Smooth muscle cell (in vitro differentiated cells): Measurements from ENCODE around the gene NCOA5. TPM values are rescaled to one million over a fixed set of nuclear protein-coding genes. Genes with fewer than 3 reads are reported as not detected.

Experiments used
- DNase-seq: peaks from one replicate; lab custom pipeline; 2025; ENCODE audit not compliant: unreplicated experiment; lab: John Stamatoyannopoulos, UW
- H2AFZ ChIP-seq: fragments of 200-600 bp; sonication (generic); 2 replicates; pipeline ENCODE4 v1.6.0; 2016; ENCODE audit warnings: antibody characterized with exemption, low read depth, mild to moderate bottlenecking
- H3F3A ChIP-seq: fragments of 200-600 bp; sonication (generic); 2 replicates; pipeline ENCODE4 v1.6.0; 2017; ENCODE audit warnings: antibody characterized with exemption, low read depth
- H3K27ac ChIP-seq: fragments of 200-600 bp; sonication (generic); 2 replicates; pipeline ENCODE4 v1.5.1; 2016; ENCODE audit warnings: low read depth, mild to moderate bottlenecking
- H3K27me3 ChIP-seq: fragments of 200-600 bp; sonication (generic); 2 replicates; pipeline ENCODE4 v1.6.1; 2016; ENCODE audit warnings: low read depth, mild to moderate bottlenecking
- H3K36me3 ChIP-seq: fragments of 200-600 bp; sonication (generic); 2 replicates; pipeline ENCODE4 v1.5.1; 2016; ENCODE audit warnings: low read depth
- H3K4me1 ChIP-seq: fragments of 200-600 bp; sonication (generic); 2 replicates; pipeline ENCODE4 v1.5.1; 2016; ENCODE audit warnings: low read depth
- H3K4me2 ChIP-seq: fragments of 200-600 bp; sonication (generic); 2 replicates; pipeline ENCODE4 v1.6.0; 2016; ENCODE audit warnings: mild to moderate bottlenecking
- H3K4me3 ChIP-seq: fragments of 200-600 bp; sonication (generic); 2 replicates; pipeline ENCODE4 v1.5.1; 2016; ENCODE audit warnings: mild to moderate bottlenecking
- H3K79me2 ChIP-seq: fragments of 200-600 bp; sonication (generic); 2 replicates; pipeline ENCODE4 v1.6.0; 2016; ENCODE audit warnings: low read depth, mild to moderate bottlenecking
- H3K9ac ChIP-seq: fragments of 200-600 bp; sonication (generic); 2 replicates; pipeline ENCODE4 v1.6.0; 2016; ENCODE audit warnings: low read depth
- H3K9me3 ChIP-seq: fragments of 200-600 bp; sonication (generic); replicated peaks from 2 replicates; pipeline ENCODE4 v1.5.1; 2016; ENCODE audit warnings: low read depth
- H4K20me1 ChIP-seq: fragments of 200-600 bp; sonication (generic); 2 replicates; pipeline ENCODE4 v1.6.0; 2016; ENCODE audit warnings: low read depth
- WGBS: methylation state at CpG from one replicate; pipeline ENCODE4 v1.1.7; 2016; ENCODE audit warnings: low lambda C conversion rate; 5-methylcytosine and 5-hydroxymethylcytosine counted together
- polyA plus RNA-seq: library from polyadenylated mRNA; unstranded; fragments of >200 nt; fragmentation: Nextera tagmentation; extraction: Ambion mirVana; gene quantifications from 2 replicates; pipeline ENCODE4 v1.2.1, GENCODE V29; 2016
- total RNA-seq: library from RNA; depleted of rRNA; stranded (reverse); fragments of >200 nt; gene quantifications from 2 replicates; pipeline ENCODE4 v1.2.3, GENCODE V29; 2014
- TF ChIP-seq, protein P1 (sequence below): fragments of 200-600 bp; sonication (generic); IDR thresholded peaks from 2 replicates; pipeline ENCODE4 v1.5.1; 2017; ENCODE audit warnings: borderline replicate concordance, mild to moderate bottlenecking, antibody characterized with exemption; ENCODE audit not compliant: insufficient read depth, poor library complexity, severe bottlenecking

NCOA5 gene
- total and polyA plus RNA-seq, 2 experiments from 2014 or later = 8.3 to 11.4 TPM

DNA sequence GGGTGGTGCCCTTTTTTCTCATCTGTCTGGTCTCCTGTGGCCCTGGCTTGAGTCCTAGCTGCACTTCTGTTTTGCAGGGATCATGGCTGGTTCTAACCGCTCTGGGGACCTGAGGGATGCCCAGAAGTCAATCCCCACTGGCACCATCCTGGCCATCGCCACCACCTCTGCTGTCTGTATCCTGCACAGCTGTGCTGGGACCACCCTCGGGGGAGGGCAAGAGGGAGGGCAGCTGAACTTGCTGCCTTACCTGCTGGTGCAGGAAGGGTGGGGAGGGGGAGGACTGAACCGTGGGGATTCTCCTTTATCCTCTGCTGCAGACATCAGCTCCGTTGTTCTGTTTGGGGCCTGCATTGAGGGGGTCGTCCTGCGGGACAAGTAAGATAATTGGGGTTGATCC, 46.2 kb downstream of the NCOA5 start:
- no peaks in the 10 kb centered on the region for H3K36me3 ChIP-seq
- no peak overlapping the region for H3K27ac ChIP-seq
- no peaks in the 10 kb centered on the region for H4K20me1 ChIP-seq
- no peaks in the 10 kb centered on the region for H3F3A ChIP-seq
- peaks cover 2% of the 10 kb centered on the region for H3K27me3 ChIP-seq
- WGBS = 62% methylated on average over 7 of the region's 7 CpGs
- no peak overlapping the region for H3K4me3 ChIP-seq
- no peaks in the 10 kb centered on the region for H3K9me3 ChIP-seq
- TF ChIP-seq, protein P1, sequence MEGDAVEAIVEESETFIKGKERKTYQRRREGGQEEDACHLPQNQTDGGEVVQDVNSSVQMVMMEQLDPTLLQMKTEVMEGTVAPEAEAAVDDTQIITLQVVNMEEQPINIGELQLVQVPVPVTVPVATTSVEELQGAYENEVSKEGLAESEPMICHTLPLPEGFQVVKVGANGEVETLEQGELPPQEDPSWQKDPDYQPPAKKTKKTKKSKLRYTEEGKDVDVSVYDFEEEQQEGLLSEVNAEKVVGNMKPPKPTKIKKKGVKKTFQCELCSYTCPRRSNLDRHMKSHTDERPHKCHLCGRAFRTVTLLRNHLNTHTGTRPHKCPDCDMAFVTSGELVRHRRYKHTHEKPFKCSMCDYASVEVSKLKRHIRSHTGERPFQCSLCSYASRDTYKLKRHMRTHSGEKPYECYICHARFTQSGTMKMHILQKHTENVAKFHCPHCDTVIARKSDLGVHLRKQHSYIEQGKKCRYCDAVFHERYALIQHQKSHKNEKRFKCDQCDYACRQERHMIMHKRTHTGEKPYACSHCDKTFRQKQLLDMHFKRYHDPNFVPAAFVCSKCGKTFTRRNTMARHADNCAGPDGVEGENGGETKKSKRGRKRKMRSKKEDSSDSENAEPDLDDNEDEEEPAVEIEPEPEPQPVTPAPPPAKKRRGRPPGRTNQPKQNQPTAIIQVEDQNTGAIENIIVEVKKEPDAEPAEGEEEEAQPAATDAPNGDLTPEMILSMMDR = no peak
- H2AFZ ChIP-seq = no peak overlapping the region
- DNase-seq = no peak
- no peak overlapping the region for H3K4me2 ChIP-seq
- no peak overlapping the region for H3K9ac ChIP-seq
- H3K79me2 ChIP-seq = no peaks in the 10 kb centered on the region
- H3K4me1 ChIP-seq = no peaks in the 10 kb centered on the region

DNA sequence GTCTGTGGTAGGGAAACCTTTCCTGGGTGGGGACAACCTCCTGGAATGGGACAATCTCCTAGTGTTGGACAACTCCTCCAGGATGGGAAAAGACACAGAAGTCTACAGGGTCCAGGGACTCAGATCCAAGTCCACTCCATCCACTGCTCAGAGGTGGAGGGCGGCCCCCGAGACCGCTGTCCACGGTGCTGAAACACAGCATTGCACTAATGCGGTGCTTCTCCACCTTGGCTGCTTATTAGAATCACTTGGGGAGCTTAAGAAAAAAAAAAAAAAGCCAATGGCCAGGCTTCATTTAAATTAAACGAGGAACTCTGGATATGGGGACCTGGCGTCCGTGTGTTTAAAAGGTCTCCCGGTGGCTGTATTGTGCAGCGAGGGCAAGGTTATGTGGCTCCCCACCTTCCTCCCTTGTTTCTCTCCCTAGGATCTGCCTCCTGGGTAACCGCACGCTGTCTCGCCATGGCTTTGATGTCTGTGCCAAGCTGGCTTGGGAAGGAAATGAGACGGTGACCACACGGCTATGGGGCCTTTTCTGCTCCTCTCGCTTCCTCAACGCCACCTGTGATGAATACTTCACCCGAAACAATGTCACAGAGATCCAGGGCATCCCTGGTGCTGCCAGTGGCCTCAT, 48.7 kb downstream of the NCOA5 start:
- DNase-seq = peak; percentile 13
- H3K9ac ChIP-seq = no peak overlapping the region
- no peaks in the 10 kb centered on the region for H3K36me3 ChIP-seq
- no peaks in the 10 kb centered on the region for H3K4me1 ChIP-seq
- TF ChIP-seq, protein P1 = no peak
- H4K20me1 ChIP-seq = no peaks in the 10 kb centered on the region
- 37% methylated on average over 18 of the region's 18 CpGs for WGBS
- H3K4me3 ChIP-seq = no peak overlapping the region
- H3K27me3 ChIP-seq = peaks cover 8% of the 10 kb centered on the region
- H3K27ac ChIP-seq = no peak overlapping the region
- no peaks in the 10 kb centered on the region for H3K9me3 ChIP-seq
- H3K79me2 ChIP-seq = no peaks in the 10 kb centered on the region
- H2AFZ ChIP-seq = no peak overlapping the region
- no peaks in the 10 kb centered on the region for H3F3A ChIP-seq
- H3K4me2 ChIP-seq = no peak overlapping the region

DNA sequence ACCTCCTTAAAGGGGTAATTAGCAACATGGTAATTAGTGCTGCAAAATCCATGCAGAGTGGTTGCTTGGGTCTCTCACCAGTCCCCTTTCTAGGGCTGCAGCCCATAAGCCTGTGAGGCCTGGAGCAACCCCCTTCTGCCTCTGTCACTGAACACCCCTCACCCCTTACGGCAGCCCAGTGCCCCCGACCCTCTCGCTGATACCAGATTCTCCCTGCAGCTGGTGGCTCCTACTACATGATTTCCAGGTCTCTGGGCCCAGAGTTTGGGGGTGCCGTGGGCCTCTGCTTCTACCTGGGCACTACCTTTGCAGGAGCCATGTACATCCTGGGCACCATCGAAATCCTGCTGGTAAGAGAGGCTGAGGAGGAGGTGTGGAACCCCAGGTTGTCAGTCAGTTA, 52.7 kb downstream of the NCOA5 start:
- Histone ChIP-seq H3K9me3 (no peaks in the 10 kb centered on the region), H3K4me1 (no peaks in the 10 kb centered on the region), H3K27me3 (peaks cover 46% of the 10 kb centered on the region), H3K27ac (no peak overlapping the region), H4K20me1 (no peaks in the 10 kb centered on the region), H3K9ac (no peak overlapping the region), H3K4me2 (no peak overlapping the region), H2AFZ (no peak overlapping the region), H3K79me2 (no peaks in the 10 kb centered on the region), H3K36me3 (no peaks in the 10 kb centered on the region), H3K4me3 (no peak overlapping the region), H3F3A (no peaks in the 10 kb centered on the region)
- 83% methylated on average over 5 of the region's 5 CpGs for WGBS
- DNase-seq = no peak
- TF ChIP-seq, protein P1 = no peak

GRCh38 chr20:46036370-46036769, 53.4 kb downstream of the NCOA5 start:
- no peaks in the 10 kb centered on the region for H3K36me3 ChIP-seq
- WGBS = 97% methylated on average over 8 of the region's 8 CpGs

More at GRCh38 chr20:46036370-46036769, 53.4 kb downstream of the NCOA5 start:
- no peaks in the 10 kb centered on the region for H3K4me1 ChIP-seq
- H3K79me2 ChIP-seq = no peaks in the 10 kb centered on the region
- no peaks in the 10 kb centered on the region for H3F3A ChIP-seq
- DNase-seq = no peak
- H3K27ac ChIP-seq = no peak overlapping the region
- H3K4me3 ChIP-seq = no peak overlapping the region
- no peak overlapping the region for H3K9ac ChIP-seq
- H4K20me1 ChIP-seq = no peaks in the 10 kb centered on the region
- H3K27me3 ChIP-seq = peaks cover 53% of the 10 kb centered on the region
- TF ChIP-seq, protein P1 = no peak
- no peaks in the 10 kb centered on the region for H3K9me3 ChIP-seq
- H3K4me2 ChIP-seq = no peak overlapping the region
- no peak overlapping the region for H2AFZ ChIP-seq
